HCT116 (cell line): ENCODE results near the gene EXOSC5. TPM values are rescaled to one million over a fixed set of nuclear protein-coding genes. Genes with fewer than 3 reads are reported as not detected.

Experiments
- ATAC-seq: fragments of 200-7000 bp; cut with Tn5 transposase; 2 replicates; pipeline ENCODE4 v1.9.1; 2020; ENCODE audit warnings: mild to moderate bottlenecking, moderate library complexity
- BruUV-seq: library from RNA; stranded (reverse); fragments of 400-500 nt; replicated peaks from 2 replicates; lab custom pipeline; 2021; lab: Mats Ljungman, UMichigan
- CTCF ChIA-PET: fragments of 300-600 bp; sonication (Branson Sonifier 250); formaldehyde crosslinking; loops from one replicate; lab custom pipeline; 2021; ENCODE audit warnings: antibody characterized with exemption; lab: Charles Lee
- POLR2A ChIA-PET: fragments of 300-600, 350-600 bp; sonication (Branson Sonifier 250); formaldehyde crosslinking; loops from one replicate; lab custom pipeline; 2021; ENCODE audit warnings: antibody characterized with exemption; lab: Charles Lee
- RAD21 ChIA-PET, 2 experiments: fragments of 300-600 bp; sonication (Branson Sonifier 250); formaldehyde crosslinking; loops; one replicate each; lab custom pipeline; 2023; ENCODE audit warnings: low total read pairs in 2 of 2; ENCODE audit not compliant: uncharacterized antibody in 2 of 2, unreplicated experiment in 2 of 2, low non-redundant PET in 1 of 2; lab: Charles Lee
- DNase-seq: peaks from one replicate; pipeline ENCODE4 v3.0.0-alpha.2; 2010; ENCODE audit warnings: low read depth, low spot score
- H2AFZ ChIP-seq: fragments of 200-600 bp; shearing (Covaris generic), sonication (generic); 2 replicates; pipeline ENCODE4 v1.6.1; 2017; ENCODE audit warnings: low read depth, mixed run types, mixed read lengths, antibody characterized with exemption, low read length; ENCODE audit not compliant: poor library complexity, severe bottlenecking
- H3K27ac ChIP-seq: 2 replicates; pipeline ENCODE4 v1.5.1; 2012; ENCODE audit warnings: low read depth, low read length
- H3K27me3 ChIP-seq: fragments of 200-600 bp; sonication (generic); 2 replicates; pipeline ENCODE4 v1.6.1; 2016; ENCODE audit warnings: mixed run types, low read length, mixed read lengths; ENCODE audit not compliant: insufficient read depth
- H3K36me3 ChIP-seq, 2 experiments: fragments of 200-500 bp in 1 of 2; fragments of 200-600 bp in 1 of 2; sonication (Bioruptor generic) in 1 of 2; sonication (generic) in 1 of 2; 2 replicates each; pipeline versions ENCODE4 v1.5.1 to v1.6.1; 2014 to 2016; ENCODE audit warnings: low read length in 2 of 2, inconsistent platforms in 1 of 2, mixed read lengths in 1 of 2, mixed run types in 1 of 2; ENCODE audit not compliant: insufficient read depth in 2 of 2, control insufficient read depth in 1 of 2
- H3K4me1 ChIP-seq, 2 experiments: fragments of 200-600 bp in 1 of 2; sonication (generic) in 1 of 2; 2 replicates each; pipeline versions ENCODE4 v1.5.1 to v1.6.1; 2012 to 2017; ENCODE audit warnings: low read length in 2 of 2, inconsistent platforms in 1 of 2, mild to moderate bottlenecking in 1 of 2, mixed read lengths in 1 of 2, mixed run types in 1 of 2, moderate library complexity in 1 of 2; ENCODE audit not compliant: insufficient read depth in 2 of 2, control insufficient read depth in 1 of 2
- H3K4me2 ChIP-seq: fragments of 200-600 bp; sonication (generic); 2 replicates; pipeline ENCODE4 v1.6.1; 2017; ENCODE audit warnings: mixed run types, low read length, mixed read lengths
- H3K4me3 ChIP-seq, 2 experiments: fragments of 200-600 bp in 1 of 2; sonication (generic) in 1 of 2; replicated peaks in 1 of 2; 2 replicates each; pipeline ENCODE4 v1.5.1; 2011 to 2016; ENCODE audit warnings: low read length in 2 of 2, control low read depth in 1 of 2, low read depth in 1 of 2, mild to moderate bottlenecking in 1 of 2, mixed read lengths in 1 of 2, mixed run types in 1 of 2
- H3K79me2 ChIP-seq: fragments of 200-600 bp; sonication (generic); 2 replicates; pipeline ENCODE4 v1.6.1; 2017; ENCODE audit warnings: mild to moderate bottlenecking, mixed run types, low read length, moderate library complexity, mixed read lengths; ENCODE audit not compliant: insufficient read depth
- H3K9ac ChIP-seq: fragments of 200-600 bp; sonication (generic); 2 replicates; pipeline ENCODE4 v1.6.1; 2016; ENCODE audit warnings: low read length, mixed read lengths
- H3K9me2 ChIP-seq: fragments of 200-600 bp; sonication (generic), shearing (Covaris generic); 2 replicates; pipeline ENCODE4 v1.6.1; 2017; ENCODE audit warnings: mixed run types, mild to moderate bottlenecking, moderate library complexity; ENCODE audit not compliant: insufficient read depth
- H3K9me3 ChIP-seq, 2 experiments: fragments of 200-500 bp in 1 of 2; fragments of 200-600 bp in 1 of 2; sonication (Bioruptor generic) in 1 of 2; sonication (generic) in 1 of 2; 2 replicates each; pipeline ENCODE4 v1.6.1; 2014 to 2017; ENCODE audit warnings: low read length in 2 of 2, mixed read lengths in 2 of 2, inconsistent platforms in 1 of 2, low read depth in 1 of 2, mild to moderate bottlenecking in 1 of 2, mixed run types in 1 of 2, moderate library complexity in 1 of 2; ENCODE audit not compliant: control insufficient read depth in 1 of 2, insufficient read depth in 1 of 2
- H4K20me1 ChIP-seq: fragments of 200-600 bp; sonication (generic), shearing (Covaris generic); 2 replicates; pipeline ENCODE4 v1.6.1; 2017; ENCODE audit warnings: mixed run types, mild to moderate bottlenecking, moderate library complexity; ENCODE audit not compliant: insufficient read depth
- ATF3 ChIP-seq: IDR thresholded peaks from 2 replicates; pipeline ENCODE4 v1.6.1; 2012
- CBX3 ChIP-seq: IDR thresholded peaks from 2 replicates; pipeline ENCODE4 v1.6.1; 2012; ENCODE audit warnings: low read depth
- CEBPB ChIP-seq: IDR thresholded peaks from 2 replicates; pipeline ENCODE4 v1.6.1; 2012; ENCODE audit warnings: low read depth
- EGR1 ChIP-seq: IDR thresholded peaks from 2 replicates; pipeline ENCODE4 v1.6.1; 2012; ENCODE audit warnings: low read depth
- ELF1 ChIP-seq: IDR thresholded peaks from 2 replicates; pipeline ENCODE4 v1.6.1; 2012; ENCODE audit warnings: low read depth, borderline replicate concordance
- EZH2 ChIP-seq: fragments of 200-600 bp; sonication (generic); IDR thresholded peaks from 2 replicates; pipeline ENCODE4 v1.6.1; 2017; ENCODE audit warnings: antibody characterized with exemption, mixed run types
- FOSL1 ChIP-seq: IDR thresholded peaks from 2 replicates; pipeline ENCODE4 v1.6.1; 2012; ENCODE audit warnings: low read depth
- JUND ChIP-seq: IDR thresholded peaks from 2 replicates; pipeline ENCODE4 v1.6.1; 2012
- MAX ChIP-seq: IDR thresholded peaks from 2 replicates; pipeline ENCODE4 v1.6.1; 2012
- POLR2A ChIP-seq: IDR thresholded peaks from 2 replicates; pipeline ENCODE4 v1.7.0; 2011; ENCODE audit warnings: borderline replicate concordance; ENCODE audit not compliant: insufficient read depth, insufficient read length; ENCODE audit errors: extremely low read depth
- POLR2AphosphoS5 ChIP-seq: IDR thresholded peaks from 2 replicates; pipeline ENCODE4 v1.6.1; 2011; ENCODE audit warnings: mild to moderate bottlenecking, low read depth, low read length, moderate library complexity
- RAD21 ChIP-seq: IDR thresholded peaks from 2 replicates; pipeline ENCODE4 v1.6.1; 2012; ENCODE audit warnings: low read depth, mild to moderate bottlenecking
- REST ChIP-seq: IDR thresholded peaks from 2 replicates; pipeline ENCODE4 v1.6.1; 2012; ENCODE audit warnings: low read depth
- SP1 ChIP-seq: IDR thresholded peaks from 2 replicates; pipeline ENCODE4 v1.6.1; 2012; ENCODE audit warnings: low read depth
- SRF ChIP-seq: IDR thresholded peaks from 2 replicates; pipeline ENCODE4 v1.6.1; 2012; ENCODE audit warnings: low read depth
- TCF7L2 ChIP-seq: IDR thresholded peaks from 2 replicates; pipeline ENCODE4 v1.7.0; 2011; ENCODE audit warnings: borderline replicate concordance, inconsistent platforms; ENCODE audit not compliant: insufficient read depth, insufficient read length; ENCODE audit errors: extremely low read depth
- ZFX ChIP-seq: fragments of 450-650 bp; IDR thresholded peaks from 2 replicates; pipeline ENCODE4 v1.6.1; 2017
- ZNF274 ChIP-seq: fragments of 200-500 bp; sonication (Bioruptor generic); IDR thresholded peaks from 2 replicates; pipeline ENCODE4 v1.6.1; 2014; ENCODE audit warnings: mild to moderate bottlenecking, low read depth, low read length, inconsistent platforms
- intact Hi-C: fragments of 100-400 bp; cut with micrococcal nuclease; formaldehyde crosslinking; loops from 2 replicates; pipeline ENCODE4 v1.10.0; 2022
- total RNA-seq: library from RNA; stranded (reverse); gene quantifications from one replicate; pipeline ENCODE4 v1.2.1, GENCODE V29; 2021; ENCODE audit not compliant: unreplicated experiment

Gene EXOSC5
- total RNA-seq, 1 experiment from 2014 or later, result 57.5 TPM

GRCh38 chr19:41376241-41376997, 20.7 kb downstream of the EXOSC5 start, which contains the start of gene TMEM91:
Gene TMEM91 (plus strand): TSS chr19:41376533. CDS start chr19:41378310, 1,777 bp downstream.
- Histone ChIP-seq H3K4me2 (no peak within 1 kb of the TSS), H3K9ac (no peak within 1 kb of the TSS), H3K4me1 (peaks cover 10 to 26% of the 10 kb centered on the region in 2 experiments), H2AFZ (no peak within 1 kb of the TSS), H3K36me3 (no peaks in the 10 kb centered on the region), H3K79me2 (no peaks in the 10 kb centered on the region), H3K27ac (no peak within 1 kb of the TSS), H3K9me3 (no peaks in the 10 kb centered on the region), H3K4me3 (no peak within 1 kb of the TSS), H4K20me1 (no peaks in the 10 kb centered on the region), H3K27me3 (no peaks in the 10 kb centered on the region), H3K9me2 (no peaks in the 10 kb centered on the region)
- no peak for TF ChIP-seq ELF1
- peak; percentile 15; the same call in 1 of the 2 replicates for TF ChIP-seq CEBPB
- intact Hi-C loops, result no loop called here
- BruUV-seq, result no TSS peak
- no peak for DNase-seq
- ChIA-PET POLR2A (no interaction called here), CTCF (interaction anchor here (0.7 kb wide), 2 partner anchors 11 to 270 kb away, joined by 3 read pairs; no protein-coding TSS in a partner anchor), RAD21 (no interaction called here)
- no peak for ATAC-seq

- no peaks in the 10 kb centered on the region for H3K9me2 ChIP-seq
- ATAC-seq (no peak), DNase-seq (no peak)
- H3K9ac ChIP-seq, result no peak overlapping the region
- H3K4me3 ChIP-seq, result no peak overlapping the region
- ChIA-PET POLR2A (no interaction called here), CTCF (no interaction called here), RAD21 (no interaction called here)
- no peak overlapping the region for H3K27ac ChIP-seq
- H3K27me3 ChIP-seq, result no peaks in the 10 kb centered on the region
- intact Hi-C loops, result no loop called here
- no peak overlapping the region for H2AFZ ChIP-seq
- BruUV-seq, result no TSS peak
- H3K4me2 ChIP-seq, result no peak overlapping the region
- no peaks in the 10 kb centered on the region for H3K36me3 ChIP-seq
- H3K4me1 ChIP-seq, result peaks cover 0 to 5% of the 10 kb centered on the region in 2 experiments; a peak in 1 of 4 replicates
- H3K9me3 ChIP-seq, result no peaks in the 10 kb centered on the region
- H3K79me2 ChIP-seq, result no peaks in the 10 kb centered on the region
- no peaks in the 10 kb centered on the region for H4K20me1 ChIP-seq
- no peak for TF ChIP-seq POLR2AphosphoS5
- no peak for TF ChIP-seq EZH2
- TF ChIP-seq MAX, result no peak
- TF ChIP-seq TCF7L2, result no peak
- TF ChIP-seq EGR1, result no peak
- TF ChIP-seq RAD21, result no peak
- no peak for TF ChIP-seq ELF1
- TF ChIP-seq CBX3, result no peak
- TF ChIP-seq POLR2A, result no peak
- no peak for TF ChIP-seq ZFX
- TF ChIP-seq ZNF274, result no peak
- no peak for TF ChIP-seq SP1
- no peak for TF ChIP-seq JUND
- TF ChIP-seq FOSL1, result no peak
- TF ChIP-seq ATF3, result no peak
- TF ChIP-seq SRF, result no peak
- no peak for TF ChIP-seq REST
Measured at GRCh38 chr19:41373993-41374392, 23.2 kb downstream of the EXOSC5 start.
